Endothelial cell (in vitro differentiated cells): ENCODE data around the gene ANTXR2. TPM values are rescaled to one million over a fixed set of nuclear protein-coding genes. Genes with fewer than 3 reads are reported as not detected.

ENCODE experiments used
- DNase-seq: peaks from one replicate; pipeline ENCODE4 v3.0.0; 2021; ENCODE audit warnings: low spot score
- H3K27ac Mint-ChIP-seq: one replicate; pipeline ENCODE4 v1.8.0; 2021; ENCODE audit warnings: mixed read lengths, inconsistent platforms; ENCODE audit not compliant: unreplicated experiment
- H3K27me3 Mint-ChIP-seq: one replicate; pipeline ENCODE4 v1.8.0; 2021; ENCODE audit warnings: mild to moderate bottlenecking, moderate library complexity, mixed read lengths, inconsistent platforms; ENCODE audit not compliant: unreplicated experiment
- H3K36me3 Mint-ChIP-seq: one replicate; pipeline ENCODE4 v1.8.0; 2021; ENCODE audit warnings: mild to moderate bottlenecking, low read depth, mixed read lengths, inconsistent platforms; ENCODE audit not compliant: unreplicated experiment
- H3K4me1 Mint-ChIP-seq: one replicate; pipeline ENCODE4 v1.8.0; 2021; ENCODE audit warnings: mild to moderate bottlenecking, mixed read lengths, inconsistent platforms; ENCODE audit not compliant: unreplicated experiment
- H3K4me3 Mint-ChIP-seq: one replicate; pipeline ENCODE4 v1.8.0; 2021; ENCODE audit warnings: mild to moderate bottlenecking, mixed read lengths, inconsistent platforms; ENCODE audit not compliant: unreplicated experiment
- H3K9me3 Mint-ChIP-seq: one replicate; pipeline ENCODE4 v1.8.0; 2021; ENCODE audit warnings: mixed read lengths, inconsistent platforms; ENCODE audit not compliant: unreplicated experiment
- CTCF ChIP-seq: fragments of 200-600 bp; sonication (generic); IDR thresholded peaks from one replicate; pipeline ENCODE4 v1.5.0; 2021; ENCODE audit warnings: antibody characterized with exemption; ENCODE audit not compliant: unreplicated experiment
- total RNA-seq: library from RNA; stranded (reverse); fragmentation: NEBNext Ultra II Directional; extraction: Animal tissue kit (Norgen Biotek cat#: 25700); gene quantifications from one replicate; pipeline ENCODE4 v1.2.1, GENCODE V29; 2021; ENCODE audit not compliant: unreplicated experiment

The ANTXR2 gene
- total RNA-seq, 1 donor from 2014 or later: 176 TPM

- H3K27ac Mint-ChIP-seq: no peak overlapping the region
- H3K4me3 Mint-ChIP-seq: no peak overlapping the region
- no peak for DNase-seq
- no peak for TF ChIP-seq CTCF
- H3K9me3 Mint-ChIP-seq: no peaks in the 10 kb centered on the region
- H3K36me3 Mint-ChIP-seq: no peaks in the 10 kb centered on the region
- peaks cover 6% of the 10 kb centered on the region for H3K27me3 Mint-ChIP-seq
- H3K4me1 Mint-ChIP-seq: no peaks in the 10 kb centered on the region
Measured at GRCh38 chr4:80079255-80079923, 6.4 kb upstream of the ANTXR2 start.

- no peak for TF ChIP-seq CTCF
- Mint-ChIP-seq H3K9me3 (no peaks in the 10 kb centered on the region), H3K36me3 (no peaks in the 10 kb centered on the region), H3K27me3 (peaks cover 7% of the 10 kb centered on the region), H3K4me3 (no peak overlapping the region), H3K27ac (no peak overlapping the region), H3K4me1 (peaks cover 3% of the 10 kb centered on the region)
- DNase-seq: no peak
Measured at GRCh38 chr4:80078346-80079092, 5.5 kb upstream of the ANTXR2 start.

DNA sequence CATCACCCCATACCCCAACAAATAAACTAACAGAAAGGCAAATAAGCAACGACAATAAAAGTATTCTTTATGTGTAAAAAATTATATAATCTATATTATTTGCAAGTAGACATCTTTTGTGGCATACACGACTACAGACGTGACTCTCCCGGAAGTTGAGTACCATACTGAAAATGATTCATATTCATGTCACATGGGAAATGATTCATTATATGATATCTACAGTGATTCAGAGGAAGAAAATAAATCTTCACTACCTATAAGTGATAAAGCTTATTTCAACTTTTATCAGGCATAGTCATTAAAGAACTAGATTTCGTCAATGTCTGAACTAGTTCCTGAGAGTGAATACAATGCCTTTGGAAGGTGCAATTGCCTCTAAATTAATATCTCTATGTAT, 4.6 kb upstream of the ANTXR2 start:
- no peak overlapping the region for H3K4me3 Mint-ChIP-seq
- DNase-seq: no peak
- TF ChIP-seq CTCF: no peak

DNA sequence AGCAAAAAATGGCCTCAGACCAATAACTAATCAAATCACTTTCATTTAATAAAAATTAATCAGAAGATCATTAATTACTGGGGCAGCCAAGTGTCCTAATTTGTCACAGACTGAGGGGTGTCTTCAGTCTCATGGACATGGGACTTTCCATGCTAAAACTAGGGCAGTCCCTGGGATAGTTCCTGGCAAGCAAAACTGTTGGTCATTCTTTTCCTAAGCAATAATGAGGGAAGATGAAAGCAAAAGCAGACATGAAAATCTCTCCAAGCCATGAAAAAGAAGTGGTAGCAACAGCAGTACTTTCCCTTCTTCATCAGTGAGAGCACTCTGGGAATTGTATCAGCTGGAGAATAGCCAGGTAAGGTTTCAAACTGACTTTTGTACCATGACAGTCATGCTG, 3.7 kb upstream of the ANTXR2 start:
- peaks cover 16% of the 10 kb centered on the region for H3K27me3 Mint-ChIP-seq
- no peak overlapping the region for H3K4me3 Mint-ChIP-seq
- peaks cover 11% of the 10 kb centered on the region for H3K4me1 Mint-ChIP-seq
- no peak overlapping the region for H3K27ac Mint-ChIP-seq
- TF ChIP-seq CTCF: no peak
- peaks cover 5% of the 10 kb centered on the region for H3K36me3 Mint-ChIP-seq
- DNase-seq: no peak
- H3K9me3 Mint-ChIP-seq: no peaks in the 10 kb centered on the region

More for the DNA sequence above, 4.6 kb upstream of the ANTXR2 start:
- no peaks in the 10 kb centered on the region for H3K36me3 Mint-ChIP-seq
- peaks cover 10% of the 10 kb centered on the region for H3K27me3 Mint-ChIP-seq
- peaks cover 7% of the 10 kb centered on the region for H3K4me1 Mint-ChIP-seq
- no peaks in the 10 kb centered on the region for H3K9me3 Mint-ChIP-seq
- H3K27ac Mint-ChIP-seq: no peak overlapping the region
